ENCODE measurements around the gene GPR84.

Gene GPR84

GRCh38 chr12:54384591-54385041 is 20.3 kb upstream of the GPR84 start, which contains the start of gene ZNF385A:
TSS of gene ZNF385A (minus strand) at chr12:54384733. CDS start at chr12:54384514, 219 bp downstream.
- Histone ChIP-seq H3K9ac (ENCODE audit: low read length in 2 of 2) (no peak within 1 kb of the TSS), H3K4me1 (ENCODE audit: control insufficient read depth, insufficient read depth, low read length) (peaks cover 1% of the 10 kb centered on the region), H3K4me3 (ENCODE audit: low read length in 2 of 2) (peak within 1 kb of the TSS in 1 of 2 donors; percentile 15)

GRCh38 chr12:54383041-54383609 is 18.8 kb upstream of the GPR84 start:
- Histone ChIP-seq H3K27me3 (ENCODE audit: control insufficient read depth in 1 of 2, insufficient read depth in 2 of 2, low read length in 2 of 2) (no peaks in the 10 kb centered on the region), H3K4me1 (ENCODE audit: control insufficient read depth, insufficient read depth, low read length) (peaks cover 14% of the 10 kb centered on the region), H3K9ac (ENCODE audit: low read length in 2 of 2) (no peak overlapping the region), H3K4me3 (ENCODE audit: low read length in 2 of 2) (no peak overlapping the region), H3K27ac (ENCODE audit: low read length) (no peak overlapping the region), H3K9me3 (ENCODE audit: control insufficient read depth in 2 of 2, low read length in 2 of 2) (no peaks in the 10 kb centered on the region), H3K36me3 (ENCODE audit: control insufficient read depth in 2 of 2, insufficient read depth in 2 of 2, low read length in 2 of 2) (no peaks in the 10 kb centered on the region)

More at GRCh38 chr12:54384591-54385041, 20.3 kb upstream of the GPR84 start, which contains the start of gene ZNF385A:
- H3K27me3 ChIP-seq (ENCODE audit: control insufficient read depth in 1 of 2, insufficient read depth in 2 of 2, low read length in 2 of 2) = no peaks in the 10 kb centered on the region
- H3K9me3 ChIP-seq (ENCODE audit: control insufficient read depth in 2 of 2, low read length in 2 of 2) = no peaks in the 10 kb centered on the region
- H3K36me3 ChIP-seq (ENCODE audit: control insufficient read depth in 2 of 2, insufficient read depth in 2 of 2, low read length in 2 of 2) = no peaks in the 10 kb centered on the region
- H3K27ac ChIP-seq (ENCODE audit: low read length) = no peak within 1 kb of the TSS

- no peaks in the 10 kb centered on the region for H3K27me3 ChIP-seq (ENCODE audit: control insufficient read depth in 1 of 2, insufficient read depth in 2 of 2, low read length in 2 of 2)
- no peak overlapping the region for H3K4me3 ChIP-seq (ENCODE audit: low read length in 2 of 2)
- H3K9me3 ChIP-seq (ENCODE audit: control insufficient read depth in 2 of 2, low read length in 2 of 2) = no peaks in the 10 kb centered on the region
- H3K9ac ChIP-seq (ENCODE audit: low read length in 2 of 2) = no peak overlapping the region
- H3K27ac ChIP-seq (ENCODE audit: low read length) = no peak overlapping the region
- no peaks in the 10 kb centered on the region for H3K36me3 ChIP-seq (ENCODE audit: control insufficient read depth in 2 of 2, insufficient read depth in 2 of 2, low read length in 2 of 2)
- peaks cover 20% of the 10 kb centered on the region for H3K4me1 ChIP-seq (ENCODE audit: control insufficient read depth, insufficient read depth, low read length)
Observed at GRCh38 chr12:54381136-54381535, 16.9 kb upstream of the GPR84 start.

- no peaks in the 10 kb centered on the region for H3K9me3 ChIP-seq (ENCODE audit: control insufficient read depth in 2 of 2, low read length in 2 of 2)
- H3K27ac ChIP-seq (ENCODE audit: low read length) = peak overlapping the region; percentile 60
Observed at GRCh38 chr12:54379398-54380201, 15.3 kb upstream of the GPR84 start.

GRCh38 chr12:54378796-54379397 is 14.6 kb upstream of the GPR84 start:
- Histone ChIP-seq H3K9ac (ENCODE audit: low read length in 2 of 2) (peak overlapping the region; percentile 68 to 76), H3K4me3 (ENCODE audit: low read length in 2 of 2) (peak overlapping the region; percentile 63 to 85), H3K9me3 (ENCODE audit: control insufficient read depth in 2 of 2, low read length in 2 of 2) (no peaks in the 10 kb centered on the region), H3K4me1 (ENCODE audit: control insufficient read depth, insufficient read depth, low read length) (peaks cover 34% of the 10 kb centered on the region), H3K27me3 (ENCODE audit: control insufficient read depth in 1 of 2, insufficient read depth in 2 of 2, low read length in 2 of 2) (no peaks in the 10 kb centered on the region), H3K36me3 (ENCODE audit: control insufficient read depth in 2 of 2, insufficient read depth in 2 of 2, low read length in 2 of 2) (no peaks in the 10 kb centered on the region), H3K27ac (ENCODE audit: low read length) (peak overlapping the region; percentile 60)

More at GRCh38 chr12:54379398-54380201, 15.3 kb upstream of the GPR84 start:
- peak overlapping the region; percentile 53 to 68 for H3K9ac ChIP-seq (ENCODE audit: low read length in 2 of 2)
- peak overlapping the region; percentile 63 to 85 for H3K4me3 ChIP-seq (ENCODE audit: low read length in 2 of 2)
- H3K27me3 ChIP-seq (ENCODE audit: control insufficient read depth in 1 of 2, insufficient read depth in 2 of 2, low read length in 2 of 2) = no peaks in the 10 kb centered on the region
- H3K36me3 ChIP-seq (ENCODE audit: control insufficient read depth in 2 of 2, insufficient read depth in 2 of 2, low read length in 2 of 2) = no peaks in the 10 kb centered on the region
- peaks cover 32% of the 10 kb centered on the region for H3K4me1 ChIP-seq (ENCODE audit: control insufficient read depth, insufficient read depth, low read length)

- Histone ChIP-seq H3K27me3 (ENCODE audit: control insufficient read depth in 1 of 2, insufficient read depth in 2 of 2, low read length in 2 of 2) (no peaks in the 10 kb centered on the region), H3K4me1 (ENCODE audit: control insufficient read depth, insufficient read depth, low read length) (peaks cover 34% of the 10 kb centered on the region), H3K9me3 (ENCODE audit: control insufficient read depth in 2 of 2, low read length in 2 of 2) (no peaks in the 10 kb centered on the region), H3K9ac (ENCODE audit: low read length in 2 of 2) (peak overlapping the region; percentile 55 to 76), H3K4me3 (ENCODE audit: low read length in 2 of 2) (peak overlapping the region; percentile 56 to 85), H3K36me3 (ENCODE audit: control insufficient read depth in 2 of 2, insufficient read depth in 2 of 2, low read length in 2 of 2) (peaks cover 0 to 2% of the 10 kb centered on the region in 2 donors), H3K27ac (ENCODE audit: low read length) (peak overlapping the region; percentile 18)
Observed at GRCh38 chr12:54377797-54378515, 13.7 kb upstream of the GPR84 start.

GRCh38 chr12:54377007-54377406 is 12.7 kb upstream of the GPR84 start:
- Histone ChIP-seq H3K4me1 (ENCODE audit: control insufficient read depth, insufficient read depth, low read length) (peaks cover 35% of the 10 kb centered on the region), H3K4me3 (ENCODE audit: low read length in 2 of 2) (peak overlapping the region in 1 of 2 donors; percentile 35), H3K9ac (ENCODE audit: low read length in 2 of 2) (no peak overlapping the region), H3K27me3 (ENCODE audit: control insufficient read depth in 1 of 2, insufficient read depth in 2 of 2, low read length in 2 of 2) (no peaks in the 10 kb centered on the region), H3K27ac (ENCODE audit: low read length) (peak overlapping the region; percentile 31), H3K36me3 (ENCODE audit: control insufficient read depth in 2 of 2, insufficient read depth in 2 of 2, low read length in 2 of 2) (peaks cover 0 to 2% of the 10 kb centered on the region in 2 donors), H3K9me3 (ENCODE audit: control insufficient read depth in 2 of 2, low read length in 2 of 2) (no peaks in the 10 kb centered on the region)

GRCh38 chr12:54376596-54376995 is 12.3 kb upstream of the GPR84 start:
- H3K9ac ChIP-seq (ENCODE audit: low read length in 2 of 2) = no peak overlapping the region
- H3K4me1 ChIP-seq (ENCODE audit: control insufficient read depth, insufficient read depth, low read length) = peaks cover 39% of the 10 kb centered on the region
- H3K27me3 ChIP-seq (ENCODE audit: control insufficient read depth in 1 of 2, insufficient read depth in 2 of 2, low read length in 2 of 2) = no peaks in the 10 kb centered on the region
- H3K36me3 ChIP-seq (ENCODE audit: control insufficient read depth in 2 of 2, insufficient read depth in 2 of 2, low read length in 2 of 2) = peaks cover 0 to 2% of the 10 kb centered on the region in 2 donors
- peak overlapping the region in 1 of 2 donors; percentile 35 for H3K4me3 ChIP-seq (ENCODE audit: low read length in 2 of 2)
- H3K27ac ChIP-seq (ENCODE audit: low read length) = peak overlapping the region; percentile 31
- no peaks in the 10 kb centered on the region for H3K9me3 ChIP-seq (ENCODE audit: control insufficient read depth in 2 of 2, low read length in 2 of 2)

- Histone ChIP-seq H3K4me3 (ENCODE audit: low read length in 2 of 2) (no peak overlapping the region), H3K4me1 (ENCODE audit: control insufficient read depth, insufficient read depth, low read length) (peaks cover 52% of the 10 kb centered on the region), H3K9ac (ENCODE audit: low read length in 2 of 2) (no peak overlapping the region), H3K9me3 (ENCODE audit: control insufficient read depth in 2 of 2, low read length in 2 of 2) (no peaks in the 10 kb centered on the region), H3K36me3 (ENCODE audit: control insufficient read depth in 2 of 2, insufficient read depth in 2 of 2, low read length in 2 of 2) (peaks cover 0 to 2% of the 10 kb centered on the region in 2 donors), H3K27me3 (ENCODE audit: control insufficient read depth in 1 of 2, insufficient read depth in 2 of 2, low read length in 2 of 2) (no peaks in the 10 kb centered on the region), H3K27ac (ENCODE audit: low read length) (no peak overlapping the region)
Observed at GRCh38 chr12:54375259-54375579, 10.9 kb upstream of the GPR84 start.

- Histone ChIP-seq H3K36me3 (ENCODE audit: control insufficient read depth in 2 of 2, insufficient read depth in 2 of 2, low read length in 2 of 2) (peaks cover 0 to 2% of the 10 kb centered on the region in 2 donors), H3K9ac (ENCODE audit: low read length in 2 of 2) (no peak overlapping the region), H3K9me3 (ENCODE audit: control insufficient read depth in 2 of 2, low read length in 2 of 2) (no peaks in the 10 kb centered on the region), H3K27ac (ENCODE audit: low read length) (no peak overlapping the region), H3K4me1 (ENCODE audit: control insufficient read depth, insufficient read depth, low read length) (peaks cover 55% of the 10 kb centered on the region), H3K4me3 (ENCODE audit: low read length in 2 of 2) (no peak overlapping the region), H3K27me3 (ENCODE audit: control insufficient read depth in 1 of 2, insufficient read depth in 2 of 2, low read length in 2 of 2) (no peaks in the 10 kb centered on the region)
Observed at GRCh38 chr12:54374562-54375258, 10.4 kb upstream of the GPR84 start.
